ENCODE measurements around the gene SFT2D2.

DNA sequence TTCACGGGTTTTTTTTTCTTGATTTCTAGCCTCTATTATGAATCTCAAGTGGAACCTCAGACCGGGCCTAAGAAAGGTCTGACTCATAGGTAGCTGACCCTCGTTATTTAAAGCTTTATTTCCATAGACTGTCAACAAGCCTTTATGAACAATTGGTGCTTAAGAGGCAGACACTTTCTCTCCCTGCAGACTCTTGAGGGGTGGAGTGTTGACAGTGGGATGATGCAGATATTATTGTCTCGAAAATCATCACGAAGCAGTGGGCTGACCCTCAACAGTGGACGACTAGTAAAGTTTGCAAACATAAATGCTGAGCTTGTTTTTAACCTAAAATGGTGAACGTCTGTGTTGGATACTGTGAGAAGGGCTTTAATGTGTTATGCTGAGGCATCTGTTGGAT, 1.8 kb downstream of the SFT2D2 start:
- no peak for TF ChIP-seq POLR2A (IDR thresholded peaks at IDR 0.05)
- no peak for TF ChIP-seq CTCF (IDR thresholded peaks at IDR 0.05)
- no peak for TF ChIP-seq POLR2AphosphoS5 (IDR thresholded peaks at IDR 0.05)
- TF ChIP-seq EP300 (IDR thresholded peaks at IDR 0.05): no peak

Data from stomach (tissue), 4 donors.